ENCODE measurements around the gene CROCC2.

The CROCC2 gene

GRCh38 chr2:241036964-241037421 lies 130.9 kb downstream of the CROCC2 start:
- DNase-seq (ENCODE audit: low read depth in 2 of 2) = no peak

GRCh38 chr2:241037498-241037897 lies 131.4 kb downstream of the CROCC2 start:
- DNase-seq (ENCODE audit: low read depth in 2 of 2) = no peak

GRCh38 chr2:241038374-241039180 lies 132.4 kb downstream of the CROCC2 start:
- no peak for DNase-seq (ENCODE audit: low read depth in 2 of 2)

- DNase-seq (ENCODE audit: low read depth in 2 of 2) = no peak
These were observed 133.3 kb downstream of the CROCC2 start for GRCh38 chr2:241039416-241039815.

GRCh38 chr2:241040081-241040803 lies 134.1 kb downstream of the CROCC2 start:
- DNase-seq (ENCODE audit: low read depth in 2 of 2) = no peak

GRCh38 chr2:241041589-241042158 lies 135.5 kb downstream of the CROCC2 start:
- no peak for DNase-seq (ENCODE audit: low read depth in 2 of 2)

All from stimulated activated CD8-positive, alpha-beta memory T cell treated with anti-CD3 and anti-CD28 coated beads, Interleukin-7, amount 100 ng/mL, for 1 hour (primary cell).